ENCODE measurements around the gene CLRN1.

GRCh38 chr3:151015181-151015580, 42.7 kb upstream of the CLRN1 start:
- TF ChIP-seq CTCF (IDR thresholded peaks at IDR 0.05) (no peak), POLR2A (IDR thresholded peaks at IDR 0.05) (no peak), POLR2AphosphoS5 (IDR thresholded peaks at IDR 0.05) (no peak), EP300 (IDR thresholded peaks at IDR 0.05) (no peak)
